Endothelial cell of umbilical vein (primary cell): Measurements from ENCODE around the gene UBAP1. TPM values are rescaled to one million over a fixed set of nuclear protein-coding genes. Genes with fewer than 3 reads are reported as not detected.

Source experiments
- BruUV-seq: library from RNA; stranded (reverse); fragments of 400-500 nt; replicated peaks from 2 replicates; lab custom pipeline; 2021; lab: Mats Ljungman, UMichigan
- CTCF ChIA-PET: fragments of 300-600, 350-600 bp; sonication (Branson Sonifier 250); formaldehyde crosslinking; loops from one replicate; lab custom pipeline; 2021; ENCODE audit warnings: antibody characterized with exemption, inconsistent platforms; lab: Charles Lee
- POLR2A ChIA-PET: fragments of 300-600, 350-600 bp; sonication (Branson Sonifier 250); formaldehyde crosslinking; loops from one replicate; lab custom pipeline; 2021; ENCODE audit warnings: antibody characterized with exemption, inconsistent platforms; lab: Charles Lee
- DNase-seq: peaks from one replicate; pipeline ENCODE4 v3.0.0-alpha.2; 2011; ENCODE audit warnings: low read depth, low spot score
- FAIRE-seq: peaks from 2 replicates; lab custom pipeline; 2011; peaks lifted over from hg19 to GRCh38; lab: Jason Lieb, UNC
- H2AFZ ChIP-seq: 2 replicates; pipeline ENCODE4 v1.6.0; 2012; ENCODE audit warnings: low read depth, low read length, control low read depth, inconsistent platforms
- H3K27ac ChIP-seq: 2 replicates; pipeline ENCODE4 v1.5.1; 2011; ENCODE audit warnings: low read depth, mild to moderate bottlenecking, control low read depth, low read length, moderate library complexity; ENCODE audit not compliant: insufficient read depth
- H3K27me3 ChIP-seq, 2 experiments: 2 replicates each; pipeline versions ENCODE4 v1.6.0 to v1.6.1; 2011; ENCODE audit warnings: low read length in 2 of 2, mixed read lengths in 1 of 2; ENCODE audit not compliant: control insufficient read depth in 2 of 2, insufficient read depth in 2 of 2
- H3K36me3 ChIP-seq, 2 experiments: 2 replicates in 1 of 2; 3 replicates in 1 of 2; pipeline ENCODE4 v1.5.1; 2011; ENCODE audit warnings: low read length in 2 of 2, mild to moderate bottlenecking in 1 of 2, moderate library complexity in 1 of 2; ENCODE audit not compliant: control insufficient read depth in 2 of 2, insufficient read depth in 2 of 2; ENCODE audit errors: extremely low read depth in 1 of 2
- H3K4me1 ChIP-seq: 3 replicates; pipeline ENCODE4 v1.5.1; 2011; ENCODE audit warnings: mild to moderate bottlenecking, low read length; ENCODE audit not compliant: control insufficient read depth, insufficient read depth; ENCODE audit errors: extremely low read depth
- H3K4me2 ChIP-seq: 2 replicates; pipeline ENCODE4 v1.6.1; 2011; ENCODE audit warnings: low read length, control low read depth, mixed read lengths; ENCODE audit not compliant: insufficient read depth
- H3K4me3 ChIP-seq, 3 experiments: fragments of 200-600 bp in 1 of 3; sonication (generic), shearing (Covaris generic) in 1 of 3; replicated peaks in 1 of 3; 2 replicates each; pipeline ENCODE4 v1.5.1; 2011 to 2016; ENCODE audit warnings: control low read depth in 3 of 3, low read length in 3 of 3, mild to moderate bottlenecking in 2 of 3, inconsistent platforms in 1 of 3, low read depth in 1 of 3, moderate library complexity in 1 of 3; ENCODE audit not compliant: insufficient read depth in 1 of 3
- H3K79me2 ChIP-seq: 2 replicates; pipeline ENCODE4 v1.6.0; 2012; ENCODE audit warnings: low read length, inconsistent platforms; ENCODE audit not compliant: control insufficient read depth, insufficient read depth
- H3K9ac ChIP-seq: replicated peaks from 2 replicates; pipeline ENCODE3; 2011; ENCODE audit warnings: low read length, control low read depth; ENCODE audit not compliant: insufficient read depth; ENCODE audit errors: extremely low read depth
- H3K9me1 ChIP-seq: replicated peaks from 3 replicates; pipeline ENCODE4 v1.6.0; 2011; ENCODE audit warnings: mild to moderate bottlenecking, low read length; ENCODE audit not compliant: control insufficient read depth, insufficient read depth; ENCODE audit errors: extremely low read depth
- H3K9me3 ChIP-seq: replicated peaks from 2 replicates; pipeline ENCODE4 v1.5.1; 2012; ENCODE audit warnings: low read length, inconsistent platforms; ENCODE audit not compliant: control insufficient read depth, insufficient read depth
- H4K20me1 ChIP-seq: replicated peaks from 2 replicates; pipeline ENCODE3; 2011; ENCODE audit warnings: mild to moderate bottlenecking, low read length; ENCODE audit not compliant: control insufficient read depth, insufficient read depth; ENCODE audit errors: extremely low read depth
- EZH2 ChIP-seq: IDR thresholded peaks from 2 replicates; pipeline ENCODE4 v1.6.1; 2012; ENCODE audit warnings: borderline replicate concordance, low read depth, mild to moderate bottlenecking, moderate library complexity, low read length, inconsistent platforms; ENCODE audit not compliant: severe bottlenecking
- FOS ChIP-seq: IDR thresholded peaks from 2 replicates; pipeline ENCODE4 v1.6.1; 2011; ENCODE audit warnings: mild to moderate bottlenecking, low read length, moderate library complexity, borderline replicate concordance; ENCODE audit not compliant: insufficient read depth
- GATA2 ChIP-seq: IDR thresholded peaks from 2 replicates; pipeline ENCODE4 v1.7.0; 2011; ENCODE audit warnings: low read depth, mild to moderate bottlenecking, moderate library complexity, mixed read lengths, low read length; ENCODE audit not compliant: insufficient read length, insufficient read depth
- JUN ChIP-seq: IDR thresholded peaks from 2 replicates; pipeline ENCODE4 v1.6.1; 2011; ENCODE audit warnings: borderline replicate concordance, low read depth; ENCODE audit not compliant: insufficient read length, insufficient read depth
- MYC ChIP-seq: IDR thresholded peaks from one replicate; pipeline ENCODE4 v1.6.1; 2011; ENCODE audit warnings: mild to moderate bottlenecking, low read depth, low read length
- POLR2A ChIP-seq: IDR thresholded peaks from 2 replicates; pipeline ENCODE4 v1.6.1; 2012; ENCODE audit warnings: low read depth, mild to moderate bottlenecking, control low read depth, low read length
- POLR2AphosphoS5 ChIP-seq: IDR thresholded peaks from 2 replicates; pipeline ENCODE4 v1.6.1; 2012; ENCODE audit warnings: low read depth, mild to moderate bottlenecking, control low read depth, low read length, moderate library complexity; ENCODE audit not compliant: insufficient read depth
- dilution Hi-C: fragments of 300-500 bp; cut with MboI; formaldehyde crosslinking; loops from one replicate; pipeline ENCODE4 v1.15.0; 2019; ENCODE audit warnings: low sequenced_read_pairs; ENCODE audit not compliant: extremely low pct_ligation_motif_present
- intact Hi-C: fragments of 100-400 bp; cut with micrococcal nuclease; formaldehyde crosslinking; loops from one replicate; pipeline ENCODE4 v1.10.0; 2022
- polyA plus RNA-seq, 4 experiments: library from polyadenylated mRNA; depleted of rRNA in 3 of 4; stranded (reverse) in 3 of 4; unstranded in 1 of 4; fragments of >200 nt; gene quantifications; 2 replicates each; pipeline versions ENCODE4 v1.2.1 to v1.2.3, GENCODE V29; 2011 to 2012; ENCODE audit warnings: missing spikeins in 1 of 4
- total RNA-seq: library from RNA; stranded (reverse); gene quantifications from 2 replicates; pipeline ENCODE4 v1.2.3, GENCODE V29; 2021
- TF ChIP-seq, protein P1 (sequence below), 2 donors: IDR thresholded peaks; 1 replicate in 1 of 2; 2 replicates in 1 of 2; pipeline ENCODE4 v1.5.1; 2011; ENCODE audit warnings: low read length in 2 of 2, mild to moderate bottlenecking in 2 of 2, moderate library complexity in 2 of 2, control low read depth in 1 of 2, inconsistent platforms in 1 of 2, low read depth in 1 of 2; ENCODE audit not compliant: insufficient read depth in 1 of 2; ENCODE audit errors: extremely low read depth in 1 of 2
- TF ChIP-seq, protein P2 (sequence below): IDR thresholded peaks from 2 replicates; pipeline ENCODE4 v1.6.1; 2011; ENCODE audit not compliant: insufficient read depth, insufficient read length

Gene UBAP1
- total and polyA plus RNA-seq, 2 donors (not counting 3 experiments of a cell fraction or from before 2014, with no cell fraction given) = 38.8 TPM

DNA sequence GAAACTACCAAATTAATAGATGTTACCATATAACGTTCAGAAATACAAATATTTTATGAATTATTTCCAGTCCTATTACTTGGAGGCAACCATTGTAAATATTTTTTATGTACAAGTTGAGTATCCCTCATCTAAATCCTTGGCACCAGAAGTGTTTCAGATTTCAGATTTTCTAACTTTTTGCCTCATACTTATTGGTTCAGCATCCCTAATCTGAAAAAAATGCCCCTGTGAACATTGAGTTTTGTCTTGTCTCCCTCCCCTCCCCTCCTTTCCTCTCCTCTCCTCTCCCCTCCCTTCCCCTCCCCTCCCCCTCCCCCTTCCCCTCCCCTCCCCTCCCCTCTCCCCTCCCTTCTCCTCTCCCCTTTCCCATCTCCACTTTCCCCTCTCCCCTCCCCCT, 40.6 kb downstream of the UBAP1 start:
- FAIRE-seq (no peak), DNase-seq (no peak)
- Histone ChIP-seq H3K79me2 (peaks cover 13% of the 10 kb centered on the region), H3K27me3 (no peaks in the 10 kb centered on the region), H2AFZ (no peak overlapping the region), H3K4me1 (no peaks in the 10 kb centered on the region), H3K9ac (no peak overlapping the region), H3K9me3 (no peaks in the 10 kb centered on the region), H4K20me1 (no peaks in the 10 kb centered on the region), H3K9me1 (no peaks in the 10 kb centered on the region), H3K4me3 (no peak overlapping the region), H3K4me2 (no peak overlapping the region), H3K27ac (no peak overlapping the region), H3K36me3 (no peaks in the 10 kb centered on the region)
- ChIA-PET POLR2A (no interaction called here), CTCF (no interaction called here)
- dilution Hi-C loops (no loop called here), intact Hi-C loops (no loop called here)
- TF ChIP-seq, protein P1, sequence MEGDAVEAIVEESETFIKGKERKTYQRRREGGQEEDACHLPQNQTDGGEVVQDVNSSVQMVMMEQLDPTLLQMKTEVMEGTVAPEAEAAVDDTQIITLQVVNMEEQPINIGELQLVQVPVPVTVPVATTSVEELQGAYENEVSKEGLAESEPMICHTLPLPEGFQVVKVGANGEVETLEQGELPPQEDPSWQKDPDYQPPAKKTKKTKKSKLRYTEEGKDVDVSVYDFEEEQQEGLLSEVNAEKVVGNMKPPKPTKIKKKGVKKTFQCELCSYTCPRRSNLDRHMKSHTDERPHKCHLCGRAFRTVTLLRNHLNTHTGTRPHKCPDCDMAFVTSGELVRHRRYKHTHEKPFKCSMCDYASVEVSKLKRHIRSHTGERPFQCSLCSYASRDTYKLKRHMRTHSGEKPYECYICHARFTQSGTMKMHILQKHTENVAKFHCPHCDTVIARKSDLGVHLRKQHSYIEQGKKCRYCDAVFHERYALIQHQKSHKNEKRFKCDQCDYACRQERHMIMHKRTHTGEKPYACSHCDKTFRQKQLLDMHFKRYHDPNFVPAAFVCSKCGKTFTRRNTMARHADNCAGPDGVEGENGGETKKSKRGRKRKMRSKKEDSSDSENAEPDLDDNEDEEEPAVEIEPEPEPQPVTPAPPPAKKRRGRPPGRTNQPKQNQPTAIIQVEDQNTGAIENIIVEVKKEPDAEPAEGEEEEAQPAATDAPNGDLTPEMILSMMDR (IDR thresholded peaks at IDR 0.05; ENCODE audit: extremely low read depth in 1 of 2, insufficient read depth in 1 of 2, low read depth in 1 of 2, low read length in 2 of 2) = no peak
- TF ChIP-seq, protein P2, sequence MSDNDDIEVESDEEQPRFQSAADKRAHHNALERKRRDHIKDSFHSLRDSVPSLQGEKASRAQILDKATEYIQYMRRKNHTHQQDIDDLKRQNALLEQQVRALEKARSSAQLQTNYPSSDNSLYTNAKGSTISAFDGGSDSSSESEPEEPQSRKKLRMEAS = no peak
- TF ChIP-seq FOS (no peak), POLR2AphosphoS5 (no peak), POLR2A (no peak), EZH2 (no peak), MYC (no peak), GATA2 (no peak), JUN (no peak)
- BruUV-seq = no TSS peak
